Muscle of back (tissue), 11 donors: Measurements from ENCODE around the gene LPP. TPM values are rescaled to one million over a fixed set of nuclear protein-coding genes. Genes with fewer than 3 reads are reported as not detected.
A peak's percentile ranks its signal among the peaks of the same experiment; 100 is the strongest.
"Not testable (repeated sequence)": the region's sequence is repeated elsewhere in the genome, so short reads cannot be mapped to it uniquely, and the experiment has no call there.

ENCODE experiments used
- DNase-seq, 3 donors: peaks; one replicate each; pipeline versions ENCODE4 v3.0.0 to v3.0.0-alpha.2; 2013
- polyA plus RNA-seq, 10 donors: library from polyadenylated mRNA; unstranded; fragments of 120-200 nt; gene quantifications; one replicate each; pipeline ENCODE4 v1.2.1, GENCODE V29; 2013; ENCODE audit not compliant: insufficient read length in 10 of 10

LPP gene
- polyA plus RNA-seq, 10 donors: 12.0 to 18.9 (median 16.3) TPM

GRCh38 chr3:188627652-188628051 lies 473.7 kb downstream of the LPP start:
- DNase-seq: peak in 1 of 3 donors; percentile 72

GRCh38 chr3:188631291-188632010 lies 477.5 kb downstream of the LPP start:
- peak in 1 of 3 donors; percentile 64 for DNase-seq

GRCh38 chr3:188633206-188633605 lies 479.2 kb downstream of the LPP start:
- DNase-seq: no peak

GRCh38 chr3:188634285-188634684 lies 480.3 kb downstream of the LPP start:
- no peak for DNase-seq

- DNase-seq: no peak
Observed at GRCh38 chr3:188635258-188636042, 481.5 kb downstream of the LPP start.

GRCh38 chr3:188636292-188636691 lies 482.3 kb downstream of the LPP start:
- not testable (repeated sequence) for DNase-seq

- no peak for DNase-seq
Observed at GRCh38 chr3:188641076-188641475, 487.1 kb downstream of the LPP start.

- DNase-seq: no peak
Observed at GRCh38 chr3:188643736-188644135, 489.8 kb downstream of the LPP start.

GRCh38 chr3:188646592-188646991 lies 492.6 kb downstream of the LPP start:
- DNase-seq: peak in 2 of 3 donors; percentile 14 to 23

GRCh38 chr3:188647237-188647636 lies 493.3 kb downstream of the LPP start:
- no peak for DNase-seq

GRCh38 chr3:188649521-188649920 lies 495.6 kb downstream of the LPP start:
- no peak for DNase-seq

- DNase-seq: no peak
Observed at GRCh38 chr3:188656196-188656982, 502.4 kb downstream of the LPP start.

GRCh38 chr3:188658606-188659005 lies 504.6 kb downstream of the LPP start:
- DNase-seq: no peak

GRCh38 chr3:188659449-188660090 lies 505.6 kb downstream of the LPP start:
- DNase-seq: no peak

GRCh38 chr3:188660415-188660814 lies 506.5 kb downstream of the LPP start:
- no peak for DNase-seq

GRCh38 chr3:188661806-188662205 lies 507.8 kb downstream of the LPP start:
- DNase-seq: no peak

GRCh38 chr3:188662214-188662613 lies 508.3 kb downstream of the LPP start:
- DNase-seq: no peak

- no peak for DNase-seq
Observed at GRCh38 chr3:188662795-188663194, 508.8 kb downstream of the LPP start.

- DNase-seq: no peak
Observed at GRCh38 chr3:188663839-188664238, 509.9 kb downstream of the LPP start.

- DNase-seq: no peak
Observed at GRCh38 chr3:188664795-188665194, 510.8 kb downstream of the LPP start.

GRCh38 chr3:188667926-188668325 lies 514.0 kb downstream of the LPP start:
- no peak for DNase-seq

- no peak for DNase-seq
Observed at GRCh38 chr3:188670446-188670845, 516.5 kb downstream of the LPP start.
